Activated naive CD8-positive, alpha-beta T cell treated with anti-CD3 and anti-CD28 coated beads, Interleukin-2, amount 50 U/mL, for 24 hours (primary cell): ENCODE results near the gene MAP3K12.

Experiments used
- ATAC-seq: fragments of 150-1000 bp; cut with Tn5 transposase; one replicate; pipeline ENCODE4 v1.10.0; 2021
- DNase-seq: peaks from one replicate; pipeline ENCODE4 v3.0.0; 2021
- H3K27ac Mint-ChIP-seq: one replicate; pipeline ENCODE4 v1.8.0; 2021; ENCODE audit warnings: mild to moderate bottlenecking, mixed read lengths
- H3K27me3 Mint-ChIP-seq: one replicate; pipeline ENCODE4 v1.8.0; 2021; ENCODE audit warnings: mixed read lengths
- H3K36me3 Mint-ChIP-seq: one replicate; pipeline ENCODE4 v1.8.0; 2021; ENCODE audit warnings: low read depth, mixed read lengths
- H3K4me1 Mint-ChIP-seq: one replicate; pipeline ENCODE4 v1.8.0; 2021; ENCODE audit warnings: mixed read lengths
- H3K4me3 Mint-ChIP-seq: one replicate; pipeline ENCODE4 v1.8.0; 2021; ENCODE audit warnings: mild to moderate bottlenecking, moderate library complexity, mixed read lengths
- H3K9me3 Mint-ChIP-seq: one replicate; pipeline ENCODE4 v1.8.0; 2021; ENCODE audit warnings: mixed read lengths

MAP3K12 gene

DNA sequence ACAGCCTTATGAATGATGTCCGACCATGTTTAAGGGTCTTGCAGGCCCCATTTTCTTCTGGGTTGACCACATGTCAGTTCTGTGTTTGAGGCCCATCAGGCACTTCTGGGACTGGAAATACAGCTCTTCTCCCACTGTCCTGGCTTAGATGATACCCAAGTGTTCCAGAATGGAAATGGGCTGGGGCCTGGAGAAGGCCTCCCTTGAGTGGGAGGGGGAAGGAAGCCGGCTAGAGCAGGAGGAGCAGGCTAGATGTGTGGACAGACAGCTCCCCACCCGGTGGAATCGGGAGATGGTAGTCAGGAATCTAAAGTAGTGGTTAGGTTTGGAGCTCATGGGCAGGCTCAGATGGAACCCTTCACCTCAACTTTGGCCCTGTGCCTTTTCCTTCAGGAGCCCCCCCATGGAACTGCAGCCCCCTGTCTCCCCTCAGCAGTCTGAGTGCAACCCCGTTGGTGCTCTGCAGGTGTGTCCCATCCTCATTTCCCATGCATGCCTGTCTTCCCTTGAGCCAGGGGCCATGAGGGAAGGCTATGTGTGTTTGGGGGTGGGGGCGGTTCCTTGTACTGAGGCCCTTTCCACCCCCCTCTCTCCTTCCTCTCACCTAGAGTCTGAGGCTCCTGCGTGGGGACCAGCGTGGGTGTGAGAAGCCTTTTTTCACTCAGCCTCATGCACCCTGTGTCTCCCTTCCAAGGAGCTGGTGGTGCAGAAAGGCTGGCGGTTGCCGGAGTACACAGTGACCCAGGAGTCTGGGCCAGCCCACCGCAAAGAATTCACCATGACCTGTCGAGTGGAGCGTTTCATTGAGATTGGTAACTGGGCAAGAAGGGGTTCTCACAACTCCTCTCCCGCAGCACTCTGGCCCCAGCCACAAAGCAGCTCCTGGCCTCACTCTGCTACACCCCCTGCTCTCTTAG lies 5.0 kb upstream of the MAP3K12 start:
- no peak for ATAC-seq
- peaks cover 7% of the 10 kb centered on the region for H3K36me3 Mint-ChIP-seq
- DNase-seq: no peak
- H3K27ac Mint-ChIP-seq: no peak overlapping the region
- peaks cover 26% of the 10 kb centered on the region for H3K4me1 Mint-ChIP-seq
- H3K4me3 Mint-ChIP-seq: no peak overlapping the region
- H3K9me3 Mint-ChIP-seq: no peaks in the 10 kb centered on the region
- H3K27me3 Mint-ChIP-seq: peaks cover 1% of the 10 kb centered on the region

DNA sequence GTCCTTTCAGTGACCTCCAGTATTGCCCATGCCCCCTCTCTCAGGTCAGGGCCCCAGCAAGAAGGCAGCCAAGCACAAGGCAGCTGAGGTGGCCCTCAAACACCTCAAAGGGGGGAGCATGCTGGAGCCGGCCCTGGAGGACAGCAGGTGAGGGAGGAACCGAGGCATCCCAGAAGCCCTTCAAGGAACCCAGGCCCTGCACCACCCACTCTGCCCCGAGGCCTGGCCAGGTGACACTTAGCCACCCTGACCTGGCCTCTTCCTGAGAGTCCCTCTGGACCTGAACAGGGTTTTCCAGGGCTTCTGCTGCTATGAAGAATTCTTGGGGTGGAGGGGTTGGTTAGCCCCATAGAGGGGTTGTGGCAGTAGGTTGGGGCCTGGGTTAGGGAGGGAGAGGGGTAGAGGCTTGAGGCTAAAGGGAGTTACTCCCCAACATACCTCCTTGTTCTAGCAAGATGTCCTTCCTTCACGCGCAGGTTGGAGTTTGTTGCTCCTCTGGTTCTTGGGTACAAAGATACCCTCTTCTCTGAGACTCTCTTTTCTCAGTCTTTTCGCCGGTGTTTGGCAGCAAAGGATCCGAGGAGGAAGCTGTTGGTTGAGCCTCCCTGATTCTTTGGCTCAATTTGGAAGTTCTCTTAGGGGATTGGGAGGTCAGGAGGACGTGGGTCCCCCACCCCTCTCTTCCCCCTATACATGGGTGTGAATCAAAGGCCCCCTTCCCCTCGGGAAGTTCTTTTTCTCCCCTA lies 3.9 kb upstream of the MAP3K12 start:
- Mint-ChIP-seq H3K4me3 (peak overlapping the region; percentile 88), H3K27ac (no peak overlapping the region), H3K27me3 (peaks cover 1% of the 10 kb centered on the region), H3K9me3 (no peaks in the 10 kb centered on the region), H3K4me1 (peaks cover 32% of the 10 kb centered on the region), H3K36me3 (peaks cover 7% of the 10 kb centered on the region)
- ATAC-seq (no peak), DNase-seq (no peak)

DNA sequence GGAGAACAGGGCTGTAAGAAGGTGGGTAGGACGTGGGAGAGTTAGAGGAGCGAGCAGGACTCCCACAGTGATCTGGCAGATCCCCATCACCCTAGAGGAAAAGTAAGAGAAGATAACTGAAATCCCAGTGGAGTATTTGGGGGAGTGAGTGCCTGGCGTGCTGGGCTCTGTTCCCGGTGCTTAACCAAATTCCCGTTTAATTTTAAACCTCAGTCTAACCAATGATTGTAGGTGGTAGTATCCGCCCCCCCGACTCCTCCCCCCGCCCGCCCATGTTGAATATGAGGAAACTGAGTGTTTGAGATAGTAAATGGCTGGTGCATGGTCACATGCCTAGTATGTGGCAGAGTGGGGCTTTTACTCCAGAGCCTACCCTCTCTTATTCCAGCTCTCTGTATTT lies 3.1 kb upstream of the MAP3K12 start:
- peaks cover 1% of the 10 kb centered on the region for H3K27me3 Mint-ChIP-seq
- H3K4me3 Mint-ChIP-seq: peak overlapping the region; percentile 88
- peaks cover 36% of the 10 kb centered on the region for H3K4me1 Mint-ChIP-seq
- peaks cover 7% of the 10 kb centered on the region for H3K36me3 Mint-ChIP-seq
- H3K27ac Mint-ChIP-seq: peak overlapping the region; percentile 90
- no peak for ATAC-seq
- DNase-seq: no peak
- H3K9me3 Mint-ChIP-seq: no peaks in the 10 kb centered on the region

DNA sequence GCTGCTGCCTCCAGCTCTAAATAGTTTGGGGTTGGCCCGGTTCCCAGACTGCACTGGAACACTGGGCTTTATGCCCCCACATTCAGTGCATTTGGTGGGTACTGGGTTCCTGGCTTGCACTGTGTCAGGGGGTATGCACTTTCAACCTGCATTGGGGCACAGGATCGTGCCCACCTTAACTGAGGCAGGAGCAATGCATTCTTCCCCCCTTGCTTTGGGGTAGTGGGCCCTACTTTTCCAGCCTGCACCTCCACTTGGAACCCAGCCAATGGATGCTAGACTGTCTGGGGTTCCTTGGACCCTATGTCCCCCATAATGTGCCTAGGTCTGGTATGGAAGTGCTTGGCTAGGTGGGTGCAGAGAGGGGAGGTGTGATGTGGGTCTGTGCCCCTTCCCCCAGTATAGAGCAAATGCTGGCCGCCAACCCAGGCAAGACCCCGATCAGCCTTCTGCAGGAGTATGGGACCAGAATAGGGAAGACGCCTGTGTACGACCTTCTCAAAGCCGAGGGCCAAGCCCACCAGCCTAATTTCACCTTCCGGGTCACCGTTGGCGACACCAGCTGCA lies 2.4 kb upstream of the MAP3K12 start:
- peaks cover 37% of the 10 kb centered on the region for H3K4me1 Mint-ChIP-seq
- H3K27me3 Mint-ChIP-seq: peaks cover 1% of the 10 kb centered on the region

DNA sequence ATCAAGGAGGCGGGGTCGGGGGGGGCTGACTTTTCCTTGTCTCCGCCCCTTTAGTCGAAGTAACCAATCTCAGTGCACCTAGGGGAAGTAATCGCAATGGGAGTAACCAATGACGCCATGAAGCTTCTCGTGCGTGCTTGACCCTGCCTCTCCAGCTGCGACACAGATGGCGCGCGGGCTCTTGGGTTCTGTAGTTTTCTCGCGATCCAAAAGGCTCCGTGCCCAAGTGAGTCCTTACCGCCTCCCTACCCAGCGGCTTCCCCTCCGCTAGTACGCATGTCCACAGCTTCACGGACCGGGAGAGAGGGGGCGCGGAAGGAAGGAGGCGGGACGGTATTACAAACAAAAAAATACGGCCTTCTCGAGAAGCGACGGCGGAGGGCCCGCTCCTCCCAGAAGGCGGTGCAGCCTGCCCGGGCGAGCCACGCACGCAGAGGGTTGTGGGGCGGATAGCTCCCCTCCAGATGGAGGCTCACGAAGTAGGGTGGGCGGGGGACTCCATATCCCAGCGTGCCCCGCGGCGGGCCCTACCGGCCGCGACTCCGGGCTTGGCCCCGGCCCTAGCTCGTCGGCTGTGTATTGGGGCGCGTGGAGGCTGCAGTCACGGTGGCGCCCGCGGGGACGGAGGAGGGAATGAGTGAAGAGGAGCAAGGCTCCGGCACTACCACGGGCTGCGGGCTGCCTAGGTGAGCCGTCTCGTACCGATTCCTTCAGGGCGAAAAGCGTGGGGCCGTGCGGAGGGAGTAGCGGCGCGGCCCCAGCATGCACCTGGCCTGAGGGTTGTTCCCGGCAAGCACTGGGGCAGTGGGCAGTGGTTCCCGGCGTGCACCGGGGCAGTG lies 1.7 kb upstream of the MAP3K12 start, which contains the start of gene TARBP2:
TARBP2 (plus strand) TSS at position 508 of the 839 bp plus-strand sequence; CDS start at position 634, 126 bp downstream.
- Mint-ChIP-seq H3K9me3 (no peaks in the 10 kb centered on the region), H3K27me3 (peaks cover 1% of the 10 kb centered on the region), H3K36me3 (peaks cover 7% of the 10 kb centered on the region), H3K27ac (peak within 1 kb of the TSS; percentile 90), H3K4me3 (peak within 1 kb of the TSS; percentile 88), H3K4me1 (peaks cover 37% of the 10 kb centered on the region)
- ATAC-seq (peak; percentile 84), DNase-seq (peak; percentile 92)

More for the DNA sequence above, 2.4 kb upstream of the MAP3K12 start:
- peak overlapping the region; percentile 88 for H3K4me3 Mint-ChIP-seq
- ATAC-seq (no peak), DNase-seq (no peak)
- H3K27ac Mint-ChIP-seq: peak overlapping the region; percentile 90
- H3K9me3 Mint-ChIP-seq: no peaks in the 10 kb centered on the region
- H3K36me3 Mint-ChIP-seq: peaks cover 7% of the 10 kb centered on the region

DNA sequence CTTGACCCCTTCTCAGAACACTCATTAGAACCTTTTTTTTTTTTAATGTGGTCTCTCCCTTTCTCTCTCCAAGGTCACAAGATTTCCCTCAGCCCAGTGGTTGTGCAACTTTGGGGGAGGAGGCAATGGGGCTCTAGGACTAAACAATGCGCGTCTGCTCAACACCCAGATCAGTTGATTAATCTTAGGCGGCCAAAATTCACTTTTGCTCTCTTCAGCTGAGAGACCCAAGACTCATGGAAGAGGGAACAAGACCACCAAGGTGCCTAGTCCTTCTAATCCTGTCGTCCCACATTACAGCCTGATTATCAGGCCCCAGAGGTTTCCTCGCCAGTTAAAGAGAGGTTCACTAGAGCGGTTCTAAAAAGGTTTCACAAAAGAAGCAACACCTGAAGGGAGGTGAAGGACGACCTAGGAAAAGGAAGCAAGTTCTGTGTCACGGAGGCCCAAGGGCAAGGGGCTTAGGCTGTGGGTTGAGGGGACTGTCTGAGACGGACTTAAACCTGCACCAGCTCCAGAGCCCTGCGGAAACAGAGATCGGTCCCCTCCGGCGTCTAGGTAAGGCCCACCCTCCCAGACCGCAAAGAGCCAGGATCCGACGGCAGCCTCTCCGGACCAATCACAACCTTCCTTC lies 1.0 kb upstream of the MAP3K12 start:
- Mint-ChIP-seq H3K9me3 (no peaks in the 10 kb centered on the region), H3K27me3 (peaks cover 1% of the 10 kb centered on the region), H3K4me3 (peak overlapping the region; percentile 88), H3K27ac (peak overlapping the region; percentile 90), H3K4me1 (peaks cover 37% of the 10 kb centered on the region), H3K36me3 (peaks cover 2% of the 10 kb centered on the region)
- no peak for ATAC-seq
- no peak for DNase-seq

DNA sequence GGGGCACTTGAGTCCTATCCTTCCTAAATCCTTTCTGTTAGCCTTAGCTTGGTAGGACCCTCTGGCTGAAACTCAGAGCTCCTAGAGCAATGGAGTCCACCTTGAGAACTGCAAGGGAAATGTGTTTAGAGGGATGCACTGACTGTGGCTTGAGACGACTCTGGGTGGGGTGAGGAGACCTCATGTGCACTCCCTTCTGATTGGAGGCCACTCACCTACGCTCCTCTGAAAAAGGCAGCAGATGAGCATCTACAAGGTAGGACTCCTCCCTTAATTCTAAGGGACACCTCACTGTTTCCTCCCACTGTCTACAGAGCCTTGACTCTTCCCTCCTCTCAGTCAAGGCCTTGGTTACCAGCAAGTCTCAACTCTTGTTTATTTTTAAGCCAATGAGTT lies 1.0 kb downstream of the MAP3K12 start:
- ATAC-seq (no peak), DNase-seq (no peak)
- Mint-ChIP-seq H3K4me1 (peaks cover 49% of the 10 kb centered on the region), H3K27ac (peak overlapping the region; percentile 44), H3K27me3 (peaks cover 1% of the 10 kb centered on the region), H3K9me3 (no peaks in the 10 kb centered on the region), H3K36me3 (no peaks in the 10 kb centered on the region), H3K4me3 (peak overlapping the region; percentile 88)

DNA sequence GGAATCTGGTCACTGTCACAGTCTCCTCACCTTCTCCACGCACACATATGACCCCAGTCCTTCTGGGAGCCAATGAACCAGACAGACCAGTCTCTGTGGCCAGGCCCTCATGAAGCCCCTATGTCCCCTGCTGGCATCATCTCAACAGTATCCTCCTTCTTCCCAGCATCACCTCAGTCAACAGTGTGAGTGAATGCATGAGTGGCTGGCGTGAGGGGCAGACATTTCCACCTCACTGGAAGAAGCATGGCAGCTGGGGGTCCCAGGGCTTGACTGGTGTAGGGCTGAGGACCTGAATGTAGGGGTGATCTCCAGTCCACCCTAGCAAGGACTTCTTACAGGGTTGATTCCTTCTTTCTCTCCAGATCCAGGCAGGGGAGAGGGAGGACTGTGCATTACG lies 1.8 kb downstream of the MAP3K12 start:
- peak overlapping the region; percentile 88 for H3K4me3 Mint-ChIP-seq
- no peaks in the 10 kb centered on the region for H3K36me3 Mint-ChIP-seq
- H3K4me1 Mint-ChIP-seq: peaks cover 49% of the 10 kb centered on the region
- H3K27me3 Mint-ChIP-seq: peaks cover 1% of the 10 kb centered on the region
- ATAC-seq (no peak), DNase-seq (no peak)
- peak overlapping the region; percentile 21 for H3K27ac Mint-ChIP-seq
- H3K9me3 Mint-ChIP-seq: no peaks in the 10 kb centered on the region

DNA sequence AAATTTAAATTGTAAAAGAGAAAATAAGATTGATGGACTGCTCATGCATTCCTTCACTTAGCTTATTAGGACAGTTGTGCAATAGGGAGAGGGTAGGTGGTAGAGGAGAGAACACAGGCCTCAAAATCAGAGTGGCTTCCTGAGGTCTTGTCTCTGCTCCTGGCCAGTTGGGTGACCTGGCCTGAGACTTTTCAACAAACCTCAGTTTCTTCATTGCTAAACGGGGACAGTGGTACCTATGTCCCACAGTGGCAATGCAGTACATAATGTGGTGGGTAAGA lies 2.6 kb downstream of the MAP3K12 start:
- Mint-ChIP-seq H3K27me3 (peaks cover 1% of the 10 kb centered on the region), H3K27ac (no peak overlapping the region), H3K4me3 (no peak overlapping the region), H3K4me1 (peaks cover 48% of the 10 kb centered on the region), H3K36me3 (no peaks in the 10 kb centered on the region), H3K9me3 (no peaks in the 10 kb centered on the region)
- DNase-seq: no peak
- no peak for ATAC-seq

DNA sequence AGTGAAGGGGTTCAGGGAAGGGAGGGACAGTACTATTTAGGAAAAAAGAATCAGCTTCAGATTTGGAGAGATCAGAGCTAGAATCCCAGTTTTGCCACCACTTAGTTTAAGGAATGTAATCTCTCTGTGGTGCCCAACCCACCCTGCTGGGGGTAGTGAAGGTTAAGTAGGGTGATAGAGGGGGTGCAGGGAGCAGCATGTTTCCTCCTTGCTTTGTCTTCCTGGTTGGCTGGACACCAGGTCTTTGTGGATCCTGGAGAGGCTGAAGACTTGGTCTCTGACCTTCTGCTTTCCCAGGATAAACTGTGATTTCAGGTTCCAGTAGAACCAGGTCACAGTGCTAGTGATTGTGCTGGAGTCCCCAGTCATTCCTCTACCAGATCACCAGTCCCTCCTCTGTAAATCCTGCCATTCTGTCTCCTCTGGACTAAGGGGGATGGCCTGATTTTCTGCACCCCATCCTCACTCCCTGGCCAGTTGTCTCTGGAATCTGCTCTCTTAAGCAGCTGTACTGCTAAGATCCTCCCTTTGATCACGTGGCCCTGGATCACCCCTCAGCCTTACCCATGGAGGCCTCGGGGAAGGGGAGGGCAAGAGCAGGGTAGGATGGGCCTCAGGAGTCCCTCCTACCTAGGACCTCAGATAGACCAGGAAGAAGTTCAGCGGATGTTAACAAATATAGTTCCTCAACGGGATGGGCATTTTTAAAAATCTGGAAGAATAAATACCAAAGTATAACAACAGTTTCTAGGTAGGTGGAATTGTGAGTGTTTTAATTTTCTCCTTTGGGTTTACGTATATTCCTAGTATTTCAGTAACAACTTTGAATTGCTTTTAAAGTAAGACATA lies 3.1 kb downstream of the MAP3K12 start:
- ATAC-seq (no peak), DNase-seq (no peak)
- Mint-ChIP-seq H3K27me3 (peaks cover 1% of the 10 kb centered on the region), H3K27ac (no peak overlapping the region), H3K4me1 (peaks cover 48% of the 10 kb centered on the region), H3K9me3 (no peaks in the 10 kb centered on the region), H3K4me3 (no peak overlapping the region), H3K36me3 (no peaks in the 10 kb centered on the region)

DNA sequence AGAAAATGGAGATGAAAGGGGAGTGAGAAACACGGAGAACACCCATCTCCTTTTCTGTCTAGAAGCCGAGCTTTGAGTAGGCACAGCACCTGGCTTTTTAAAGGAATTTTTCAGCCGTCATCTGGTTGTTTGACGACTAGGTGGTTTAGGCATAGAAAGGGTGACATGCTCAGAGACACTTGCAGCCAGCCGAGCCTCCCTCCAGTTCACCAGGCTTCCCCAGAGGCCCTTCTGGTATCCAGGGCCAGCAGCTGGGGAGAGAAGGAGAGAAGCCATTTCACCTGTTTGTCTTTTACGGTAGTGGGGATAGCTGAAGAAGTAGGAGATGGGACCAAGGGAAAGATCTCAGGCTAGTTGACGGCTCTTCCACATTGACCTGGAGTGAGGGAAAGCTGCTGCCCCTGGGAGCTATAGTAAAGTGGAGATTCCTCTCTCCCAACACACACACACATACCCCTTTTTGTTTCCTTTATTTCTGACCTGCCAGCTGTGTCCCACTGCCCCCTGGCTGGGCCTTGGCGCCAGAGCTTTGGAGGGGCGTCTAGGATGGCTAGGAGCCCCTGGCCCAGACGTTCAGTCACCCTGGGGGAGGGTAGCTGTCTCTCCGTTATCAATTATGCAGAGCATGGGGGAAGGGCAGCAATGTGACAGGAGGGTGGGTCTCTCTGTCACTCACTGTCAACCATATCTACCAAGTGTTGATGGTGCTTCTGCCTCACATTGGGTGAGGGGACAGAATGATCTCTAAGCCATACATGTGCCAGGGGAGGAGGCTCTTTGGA lies 5.5 kb downstream of the MAP3K12 start:
- H3K27me3 Mint-ChIP-seq: no peaks in the 10 kb centered on the region
- H3K27ac Mint-ChIP-seq: peak overlapping the region; percentile 82
- peak overlapping the region; percentile 87 for H3K4me3 Mint-ChIP-seq
- no peaks in the 10 kb centered on the region for H3K36me3 Mint-ChIP-seq
- ATAC-seq (no peak), DNase-seq (no peak)
- no peaks in the 10 kb centered on the region for H3K9me3 Mint-ChIP-seq
- peaks cover 35% of the 10 kb centered on the region for H3K4me1 Mint-ChIP-seq

DNA sequence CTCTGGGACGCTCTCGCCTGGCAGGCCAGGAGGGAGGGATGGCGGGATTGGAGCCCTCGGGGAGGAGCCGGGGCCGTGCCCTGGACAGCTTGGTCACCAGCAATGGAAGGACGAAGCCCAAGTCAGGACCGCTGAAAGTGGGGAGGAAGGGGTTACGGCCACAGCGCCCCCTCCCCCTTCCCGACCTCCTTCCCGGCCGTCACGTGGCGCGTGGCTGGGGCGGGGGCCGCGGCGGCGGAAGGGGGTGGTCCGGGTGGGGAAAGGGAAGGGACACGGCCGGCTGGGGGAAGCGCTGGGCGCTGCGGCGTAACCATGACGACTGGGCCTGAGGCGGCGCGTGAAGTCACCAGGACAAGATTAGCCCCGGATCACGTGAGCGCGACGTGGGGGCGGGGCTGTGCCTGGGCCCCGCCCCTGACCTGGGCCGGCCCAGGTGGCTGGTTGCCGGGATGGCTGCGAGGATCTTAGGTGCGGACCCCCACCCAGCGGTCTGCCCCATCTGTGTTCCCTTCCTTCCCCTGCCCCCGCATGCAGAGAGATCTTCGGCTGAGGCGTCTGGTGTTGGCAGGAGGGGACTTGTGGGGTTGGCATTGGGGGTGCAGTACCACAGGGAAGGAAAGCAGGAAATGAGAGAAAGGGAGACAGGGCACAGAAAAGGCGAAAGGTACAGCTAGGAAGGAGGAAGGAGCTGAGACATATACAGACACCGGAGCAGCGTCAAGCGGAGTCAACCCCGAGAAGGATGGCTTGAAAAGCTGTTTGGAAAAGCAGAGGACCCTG lies 6.2 kb downstream of the MAP3K12 start:
- ATAC-seq: peak; percentile 91
- no peaks in the 10 kb centered on the region for H3K9me3 Mint-ChIP-seq
- H3K27me3 Mint-ChIP-seq: no peaks in the 10 kb centered on the region
- peak overlapping the region; percentile 87 for H3K4me3 Mint-ChIP-seq
- H3K36me3 Mint-ChIP-seq: no peaks in the 10 kb centered on the region
- DNase-seq: peak; percentile 89
- H3K27ac Mint-ChIP-seq: peak overlapping the region; percentile 82
- peaks cover 27% of the 10 kb centered on the region for H3K4me1 Mint-ChIP-seq
